GM21619 (cell line): Measurements from ENCODE around the gene IL23R.

ENCODE experiments used
- ATAC-seq: cut with Tn5 transposase; IDR thresholded peaks from one replicate; pipeline ENCODE4 v1.9.1; 2021; ENCODE audit not compliant: unreplicated experiment

IL23R gene

GRCh38 chr1:67228791-67229190, 62.5 kb downstream of the IL23R start:
- no peak for ATAC-seq

GRCh38 chr1:67230539-67230938, 64.3 kb downstream of the IL23R start:
- ATAC-seq = no peak

DNA sequence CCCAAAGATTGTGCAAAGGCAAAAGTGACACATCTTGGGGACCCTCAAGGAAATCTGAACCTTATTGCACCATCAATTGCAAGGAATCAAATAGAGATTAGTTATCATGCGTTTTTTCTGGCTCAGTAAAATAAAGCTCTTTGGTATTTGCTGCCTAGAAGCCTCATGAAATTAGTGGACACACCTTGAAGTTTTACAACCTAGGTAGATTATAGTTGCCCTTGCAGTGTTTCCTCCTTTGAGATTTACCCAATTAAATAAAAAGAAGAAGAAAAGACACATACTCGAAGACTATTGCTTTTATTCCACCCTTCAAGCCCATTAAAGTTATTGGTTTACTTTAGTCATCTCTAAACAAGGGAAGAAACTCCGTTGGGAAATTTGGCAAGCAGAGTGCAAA, 70.0 kb downstream of the IL23R start:
- ATAC-seq = no peak

GRCh38 chr1:67239738-67240137, 73.5 kb downstream of the IL23R start:
- ATAC-seq = no peak

- no peak for ATAC-seq
These were observed 75.0 kb downstream of the IL23R start for GRCh38 chr1:67241200-67241746.

DNA sequence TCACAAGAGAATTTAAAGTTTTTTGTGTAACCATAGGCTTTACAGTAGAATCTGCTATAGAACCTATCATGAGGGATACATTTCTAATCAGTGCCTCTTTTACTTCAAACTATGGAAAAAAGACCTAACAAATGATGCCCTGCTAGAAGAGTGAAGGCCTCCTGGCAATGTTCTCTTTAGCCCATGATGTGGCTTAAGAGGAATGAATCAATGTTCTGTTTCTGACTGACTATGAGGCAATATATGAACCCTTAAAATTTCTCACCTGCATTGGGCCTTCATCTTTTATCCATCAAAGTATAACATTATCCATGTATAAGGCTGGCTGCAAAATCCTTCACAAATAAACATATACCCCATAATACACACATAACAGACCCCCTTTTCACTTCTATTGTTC, 75.8 kb downstream of the IL23R start:
- no peak for ATAC-seq

GRCh38 chr1:67250051-67250653, 83.9 kb downstream of the IL23R start:
- ATAC-seq = no peak

- no peak for ATAC-seq
These were observed 90.3 kb downstream of the IL23R start for GRCh38 chr1:67256291-67257172.

- ATAC-seq = no peak
These were observed 90.9 kb downstream of the IL23R start for GRCh38 chr1:67257173-67257535.

- ATAC-seq = no peak
These were observed 95.4 kb downstream of the IL23R start for GRCh38 chr1:67261680-67262079.

DNA sequence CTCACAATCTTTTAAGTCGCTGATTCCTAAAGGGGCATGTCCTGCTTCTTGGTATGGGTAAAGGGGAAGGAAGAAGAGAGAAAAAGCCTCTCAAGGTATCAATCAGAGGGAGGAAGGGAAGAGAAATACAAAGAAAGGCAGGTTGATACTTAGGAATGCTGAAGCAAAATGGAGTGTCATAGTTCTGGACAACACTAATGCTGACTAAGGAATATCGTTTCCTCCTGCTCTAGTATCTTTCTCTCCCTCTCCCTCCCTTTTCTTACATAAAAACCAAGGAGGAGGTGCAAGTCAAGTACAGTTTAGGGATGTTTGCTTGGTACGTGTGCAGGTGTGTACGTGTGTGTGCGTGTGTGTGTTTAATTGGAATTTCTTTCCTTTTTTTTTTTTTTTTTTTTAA, 96.5 kb downstream of the IL23R start:
- ATAC-seq = no peak

DNA sequence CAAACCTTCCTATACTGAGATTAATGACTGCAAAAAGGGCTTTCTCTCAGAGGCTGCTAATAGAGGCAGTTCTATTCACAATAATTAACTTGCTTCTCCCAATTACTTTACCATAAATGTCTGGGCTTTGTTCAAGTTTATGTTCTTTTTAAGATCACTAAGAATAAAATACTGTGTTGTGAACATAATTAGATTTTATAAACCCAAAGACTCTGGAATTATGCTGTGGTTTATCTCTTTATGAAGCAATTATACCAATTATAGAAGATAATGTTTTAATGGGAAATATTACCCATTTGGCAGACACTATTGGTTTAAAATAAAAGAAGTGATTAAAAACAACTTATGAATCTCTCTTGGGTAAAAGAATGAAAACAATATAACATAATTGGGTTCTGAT, 97.9 kb downstream of the IL23R start:
- no peak for ATAC-seq

GRCh38 chr1:67264899-67265298, 98.6 kb downstream of the IL23R start:
- ATAC-seq = peak; percentile 80

GRCh38 chr1:67269061-67269460, 102.8 kb downstream of the IL23R start:
- ATAC-seq = no peak

- no peak for ATAC-seq
These were observed 104.3 kb downstream of the IL23R start for GRCh38 chr1:67270541-67270940.

- ATAC-seq = no peak
These were observed 107.3 kb downstream of the IL23R start for GRCh38 chr1:67273591-67273990.

DNA sequence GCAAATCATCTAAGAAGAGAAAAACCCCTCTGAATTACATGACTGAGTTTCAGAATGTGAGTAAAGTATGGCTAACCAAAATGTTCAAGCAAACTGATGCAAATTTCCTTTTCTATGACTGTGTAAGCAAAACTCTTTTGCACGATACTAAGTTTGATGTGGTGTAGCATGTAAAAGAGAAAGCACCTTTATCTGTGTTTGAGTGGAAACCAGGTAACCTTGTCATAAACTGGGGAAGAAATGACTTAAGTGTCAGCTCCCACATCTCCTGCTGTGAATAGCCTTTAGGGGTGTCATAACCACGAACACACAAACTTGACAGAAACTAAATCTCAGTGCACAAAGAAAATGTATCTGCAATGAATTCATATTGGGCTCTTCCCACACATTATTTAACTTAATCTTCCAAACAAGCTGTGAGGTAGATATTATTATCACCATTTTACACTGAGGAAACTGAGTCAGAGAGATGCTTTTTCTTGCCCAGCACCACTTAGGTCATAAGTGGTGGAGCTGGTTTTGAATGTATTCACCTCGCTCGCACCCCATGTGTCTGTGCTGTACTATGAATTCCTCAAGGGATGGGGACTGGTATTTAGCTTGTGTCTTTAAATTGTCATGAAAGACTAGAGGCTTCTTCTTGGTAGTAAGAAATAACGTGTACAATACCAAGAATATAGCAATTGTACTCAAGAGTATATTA, 108.5 kb downstream of the IL23R start:
- peak; percentile 92 for ATAC-seq

GRCh38 chr1:67280696-67281095, 114.4 kb downstream of the IL23R start:
- ATAC-seq = no peak

GRCh38 chr1:67281244-67281643, 115.0 kb downstream of the IL23R start:
- ATAC-seq = no peak

GRCh38 chr1:67285780-67286488, 119.7 kb downstream of the IL23R start:
- ATAC-seq = peak; percentile 97

DNA sequence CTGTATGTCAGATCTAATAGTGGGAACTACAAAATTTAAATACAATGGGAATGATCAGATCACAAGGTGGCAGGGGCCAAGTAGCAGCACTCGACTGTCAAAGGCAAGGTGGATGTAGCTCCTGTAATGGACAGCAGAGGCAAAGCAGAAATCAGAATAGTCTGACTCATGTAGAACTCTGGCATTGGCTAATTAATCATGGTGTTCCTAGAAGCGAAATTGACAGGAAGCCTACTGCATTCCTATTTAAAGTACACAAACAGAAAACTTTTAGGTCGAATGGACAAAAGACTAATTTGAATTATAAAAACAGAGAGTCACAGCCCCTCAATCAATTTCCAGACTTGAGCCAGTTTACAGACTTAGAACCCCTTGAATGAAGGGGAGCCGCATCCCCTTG, 124.0 kb downstream of the IL23R start:
- no peak for ATAC-seq
